Loucy (cell line): ENCODE measurements around the gene ELMO3.

ENCODE experiments used
- H2AFZ ChIP-seq: fragments of 200-600 bp; sonication (generic); 2 replicates; pipeline ENCODE4 v1.6.0; 2016; ENCODE audit warnings: antibody characterized with exemption, mild to moderate bottlenecking, low read length, moderate library complexity
- H3F3A ChIP-seq: fragments of 200-600 bp; 2 replicates; pipeline ENCODE4 v1.6.0; 2016; ENCODE audit warnings: antibody characterized with exemption, low read depth, mild to moderate bottlenecking
- H3K27me3 ChIP-seq: fragments of 200-600 bp; sonication (generic); 2 replicates; pipeline ENCODE4 v1.6.1; 2014; ENCODE audit warnings: low read length, mild to moderate bottlenecking; ENCODE audit not compliant: insufficient read depth, poor library complexity, severe bottlenecking
- H3K36me3 ChIP-seq: fragments of 200-600 bp; sonication (generic); 2 replicates; pipeline ENCODE4 v1.6.1; 2016; ENCODE audit warnings: low read length; ENCODE audit not compliant: insufficient read depth
- H3K4me1 ChIP-seq: fragments of 200-600 bp; sonication (generic); 2 replicates; pipeline ENCODE4 v1.5.1; 2014; ENCODE audit warnings: low read length, mild to moderate bottlenecking; ENCODE audit not compliant: insufficient read depth, poor library complexity, severe bottlenecking
- H3K4me2 ChIP-seq: fragments of 200-600 bp; sonication (generic); 2 replicates; pipeline ENCODE4 v1.6.0; 2014; ENCODE audit warnings: antibody characterized with exemption, low read length, low read depth, mild to moderate bottlenecking; ENCODE audit not compliant: poor library complexity, severe bottlenecking
- H3K4me3 ChIP-seq: fragments of 200-600 bp; sonication (generic); 2 replicates; pipeline ENCODE4 v1.5.1; 2014; ENCODE audit warnings: low read length, mild to moderate bottlenecking, mixed read lengths; ENCODE audit not compliant: poor library complexity, severe bottlenecking
- H3K79me2 ChIP-seq: fragments of 200-600 bp; sonication (generic); 2 replicates; pipeline ENCODE4 v1.6.1; 2014; ENCODE audit warnings: low read length; ENCODE audit not compliant: insufficient read depth
- H3K9ac ChIP-seq: fragments of 200-600 bp; sonication (generic); 2 replicates; pipeline ENCODE4 v1.6.0; 2014; ENCODE audit warnings: mild to moderate bottlenecking, low read depth, low read length, moderate library complexity; ENCODE audit not compliant: poor library complexity, severe bottlenecking
- H3K9me2 ChIP-seq: fragments of 200-600 bp; sonication (generic); replicated peaks from 2 replicates; pipeline ENCODE4 v1.6.1; 2016; ENCODE audit warnings: low read depth, low read length, mixed read lengths
- H3K9me3 ChIP-seq: fragments of 200-600 bp; sonication (generic); 2 replicates; pipeline ENCODE4 v1.6.1; 2014; ENCODE audit warnings: mild to moderate bottlenecking, antibody characterized with exemption, low read length, low read depth; ENCODE audit not compliant: insufficient read depth
- H4K20me1 ChIP-seq: fragments of 200-600 bp; sonication (generic); 2 replicates; pipeline ENCODE4 v1.6.0; 2014; ENCODE audit warnings: antibody characterized with exemption, low read length, mild to moderate bottlenecking; ENCODE audit not compliant: insufficient read depth, poor library complexity, severe bottlenecking
- CTCF ChIP-seq: fragments of 200-600 bp; sonication (generic); conservative IDR thresholded peaks from 2 replicates; pipeline ENCODE4 v1.5.1; 2014; ENCODE audit warnings: mild to moderate bottlenecking, antibody characterized with exemption, low read length
- EZH2phosphoT487 ChIP-seq: fragments of 200-600 bp; IDR thresholded peaks from 2 replicates; pipeline ENCODE4 v1.6.1; 2018; ENCODE audit warnings: antibody characterized with exemption, mild to moderate bottlenecking, moderate library complexity, borderline replicate concordance

ELMO3 gene

DNA sequence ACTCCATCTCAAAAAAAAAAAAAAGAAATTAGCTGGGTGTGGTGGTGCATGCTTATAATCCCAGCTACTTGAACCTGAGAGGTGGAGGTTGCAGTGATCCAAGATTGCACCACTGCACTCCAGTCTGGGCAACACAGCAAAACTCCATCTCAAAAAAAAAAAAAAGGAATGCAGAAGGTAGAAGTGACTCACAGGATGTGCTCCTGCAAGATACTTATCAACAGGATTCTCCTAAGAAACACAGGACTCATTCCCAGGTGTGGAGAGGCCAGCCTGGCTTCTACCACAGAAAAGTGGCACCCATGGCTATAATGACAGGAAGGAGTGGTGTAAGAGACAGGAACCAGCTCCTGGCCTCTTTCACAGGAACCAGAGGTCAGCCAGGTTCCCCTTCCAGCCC lies 13.8 kb downstream of the ELMO3 start:
- no peak overlapping the region for H3K4me3 ChIP-seq

DNA sequence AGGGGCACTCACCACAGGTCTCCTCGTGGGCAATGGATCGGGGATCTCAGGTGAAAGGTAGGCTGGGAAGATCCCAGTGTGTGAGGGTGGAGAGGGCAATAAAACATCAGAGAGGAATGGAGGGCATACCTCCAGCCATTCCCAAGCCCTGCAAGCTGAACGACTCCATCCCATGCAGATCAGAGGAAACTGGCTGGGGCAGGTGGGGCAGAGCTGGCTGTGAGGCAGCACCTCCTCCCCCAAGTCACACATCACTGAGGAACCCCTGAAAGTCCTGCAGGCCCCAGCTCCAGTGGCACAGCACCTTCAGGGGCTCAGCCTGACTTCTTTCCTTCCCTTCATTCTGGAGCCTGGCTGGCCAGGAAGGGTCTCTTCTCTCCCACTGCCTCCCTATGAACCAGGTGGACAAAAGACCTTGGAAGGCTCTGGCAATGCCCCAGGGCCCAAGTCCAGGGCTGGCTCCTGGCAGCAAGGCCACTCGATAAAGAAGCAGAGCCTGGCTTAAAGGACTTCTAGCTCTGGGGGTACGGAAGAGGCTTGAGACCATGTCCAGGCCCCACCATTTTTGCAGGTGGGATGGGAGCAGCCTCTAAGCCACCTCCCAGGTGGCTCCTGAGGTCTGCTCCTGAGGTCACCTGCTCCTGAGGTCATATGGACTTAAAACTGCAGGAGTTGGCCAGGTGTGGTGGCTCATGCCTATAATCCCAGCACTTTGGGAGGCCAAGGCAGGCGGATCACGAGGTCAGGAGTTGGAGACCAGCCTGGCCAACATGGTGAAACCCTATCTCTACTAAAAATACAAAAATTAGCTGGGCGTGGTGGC lies 14.5 kb downstream of the ELMO3 start:
- H3K9me3 ChIP-seq = no peaks in the 10 kb centered on the region
- H3K4me3 ChIP-seq = no peak overlapping the region
- H3K27me3 ChIP-seq = no peaks in the 10 kb centered on the region
- no peaks in the 10 kb centered on the region for H3K9me2 ChIP-seq
- H3K4me1 ChIP-seq = peaks cover 19% of the 10 kb centered on the region
- no peaks in the 10 kb centered on the region for H3K36me3 ChIP-seq
- no peak overlapping the region for H2AFZ ChIP-seq
- no peak for TF ChIP-seq EZH2phosphoT487
- no peak for TF ChIP-seq CTCF
- no peak overlapping the region for H3K9ac ChIP-seq
- no peaks in the 10 kb centered on the region for H3F3A ChIP-seq
- no peak overlapping the region for H3K4me2 ChIP-seq
- no peaks in the 10 kb centered on the region for H4K20me1 ChIP-seq
- no peaks in the 10 kb centered on the region for H3K79me2 ChIP-seq

More for the DNA sequence above, 13.8 kb downstream of the ELMO3 start:
- no peak overlapping the region for H3K4me2 ChIP-seq
- H3K4me1 ChIP-seq = peaks cover 19% of the 10 kb centered on the region
- no peak overlapping the region for H3K9ac ChIP-seq
- no peaks in the 10 kb centered on the region for H3K9me3 ChIP-seq
- no peaks in the 10 kb centered on the region for H4K20me1 ChIP-seq
- no peaks in the 10 kb centered on the region for H3K36me3 ChIP-seq
- TF ChIP-seq CTCF = no peak
- TF ChIP-seq EZH2phosphoT487 = no peak
- H3K9me2 ChIP-seq = no peaks in the 10 kb centered on the region
- H3F3A ChIP-seq = no peaks in the 10 kb centered on the region
- no peak overlapping the region for H2AFZ ChIP-seq
- no peaks in the 10 kb centered on the region for H3K27me3 ChIP-seq
- H3K79me2 ChIP-seq = no peaks in the 10 kb centered on the region

DNA sequence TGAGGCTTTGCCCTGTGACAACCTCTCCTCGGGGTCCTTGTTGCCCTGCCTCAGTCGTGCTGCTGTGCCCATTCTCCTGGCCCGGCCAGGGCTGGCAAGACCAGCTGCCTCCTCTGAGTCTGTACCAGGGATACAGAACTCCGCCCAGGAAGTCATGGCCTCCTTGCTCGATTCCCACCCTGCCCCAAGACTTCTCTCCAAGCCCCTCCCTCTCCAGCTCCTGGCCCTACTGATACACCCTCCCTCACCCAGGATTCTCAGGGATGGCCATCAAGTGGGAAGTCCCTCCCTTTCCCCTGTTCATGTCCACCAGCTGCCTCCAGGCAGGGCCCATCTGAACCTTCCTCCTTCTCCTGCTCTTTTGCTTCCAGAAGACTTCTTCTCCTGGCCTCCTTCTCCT lies 16.8 kb downstream of the ELMO3 start:
- H3K4me2 ChIP-seq = no peak overlapping the region
- no peak overlapping the region for H3K9ac ChIP-seq
- H4K20me1 ChIP-seq = no peaks in the 10 kb centered on the region
- no peaks in the 10 kb centered on the region for H3K79me2 ChIP-seq
- no peaks in the 10 kb centered on the region for H3K9me2 ChIP-seq
- H2AFZ ChIP-seq = no peak overlapping the region
- no peak for TF ChIP-seq CTCF
- TF ChIP-seq EZH2phosphoT487 = no peak
- H3F3A ChIP-seq = no peaks in the 10 kb centered on the region
- H3K27me3 ChIP-seq = no peaks in the 10 kb centered on the region
- H3K4me3 ChIP-seq = no peak overlapping the region
- no peaks in the 10 kb centered on the region for H3K9me3 ChIP-seq
- no peaks in the 10 kb centered on the region for H3K36me3 ChIP-seq
- H3K4me1 ChIP-seq = peaks cover 19% of the 10 kb centered on the region
